ENCODE results near the gene TMEM221.
"Not testable (repeated sequence)": the region's sequence is repeated elsewhere in the genome, so short reads cannot be mapped to it uniquely, and the experiment has no call there.

TMEM221 gene

DNA sequence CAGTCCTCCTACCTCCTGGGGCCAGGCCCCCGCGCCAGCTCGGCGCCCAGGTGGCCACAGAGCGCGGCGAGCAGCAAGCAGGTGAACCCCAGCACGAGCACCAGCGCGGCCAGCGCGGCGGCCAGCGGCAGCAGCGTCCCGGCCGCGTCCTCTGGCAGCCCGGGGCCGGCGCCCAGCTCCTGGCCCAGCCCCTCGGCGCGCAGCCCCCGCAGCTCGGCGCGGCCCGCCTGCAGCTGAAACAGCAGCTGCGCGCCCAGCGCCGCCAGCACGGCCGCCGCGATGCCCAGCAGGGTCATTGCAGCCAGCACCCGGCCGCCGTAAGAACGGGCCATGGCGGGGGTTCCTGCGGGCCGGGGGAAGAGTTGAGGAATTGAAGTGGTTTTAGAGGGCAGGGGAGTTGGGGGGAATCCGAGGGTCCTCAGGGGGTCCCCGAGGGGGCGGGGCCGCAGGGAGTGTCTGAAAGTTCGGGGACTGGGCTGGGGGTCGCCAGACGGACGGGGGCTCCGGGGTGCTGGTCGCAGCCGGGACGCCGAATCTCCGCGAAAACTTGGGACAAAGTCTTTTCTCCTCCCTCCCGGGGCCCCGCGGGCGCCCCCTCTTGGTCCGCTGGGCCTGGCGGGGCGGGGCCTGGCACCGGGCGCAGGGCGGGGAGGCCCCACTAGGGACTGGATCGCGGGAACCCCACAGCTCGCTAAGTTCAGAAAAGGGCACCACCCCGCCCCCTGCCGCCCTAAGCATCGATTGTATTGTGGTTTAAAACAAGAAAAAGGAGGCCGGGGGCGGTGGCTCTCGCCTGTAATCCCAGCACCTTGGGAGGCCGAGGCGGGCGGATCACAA lies at the start of gene TMEM221:
TSS of gene TMEM221 (minus strand) at position 538 of the 837 bp plus-strand sequence. CDS start at position 332, 206 bp downstream.
- DNase-seq: peak in 2 of 4 experiments; percentile 23 to 56

DNA sequence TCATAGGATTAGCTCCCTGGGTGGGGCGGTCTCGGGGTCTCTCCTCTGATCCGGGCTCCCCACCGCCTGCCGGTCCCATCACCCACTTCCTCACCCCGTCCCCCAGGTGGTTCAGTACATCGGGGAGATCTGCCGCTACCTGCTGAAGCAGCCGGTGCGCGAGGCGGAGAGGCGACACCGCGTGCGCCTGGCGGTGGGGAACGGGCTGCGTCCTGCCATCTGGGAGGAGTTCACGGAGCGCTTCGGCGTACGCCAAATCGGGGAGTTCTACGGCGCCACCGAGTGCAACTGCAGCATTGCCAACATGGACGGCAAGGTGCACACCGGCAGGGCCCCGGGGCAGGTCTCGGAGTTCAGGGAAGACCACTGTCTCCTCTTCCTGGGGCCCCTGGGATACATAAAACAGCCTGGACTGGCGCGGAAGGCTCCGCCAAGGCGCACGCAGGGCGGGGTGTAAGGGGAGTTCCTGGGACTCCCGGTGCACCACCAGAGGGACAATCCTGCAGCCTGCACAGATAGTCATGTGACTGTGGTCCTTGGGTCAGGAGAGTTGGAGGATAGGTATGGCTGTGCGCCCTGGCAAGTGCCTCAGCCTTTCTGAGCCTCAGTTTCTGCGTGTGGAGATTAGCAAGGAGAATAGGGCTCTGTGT lies 48.8 kb upstream of the TMEM221 start:
- no peak for DNase-seq

DNA sequence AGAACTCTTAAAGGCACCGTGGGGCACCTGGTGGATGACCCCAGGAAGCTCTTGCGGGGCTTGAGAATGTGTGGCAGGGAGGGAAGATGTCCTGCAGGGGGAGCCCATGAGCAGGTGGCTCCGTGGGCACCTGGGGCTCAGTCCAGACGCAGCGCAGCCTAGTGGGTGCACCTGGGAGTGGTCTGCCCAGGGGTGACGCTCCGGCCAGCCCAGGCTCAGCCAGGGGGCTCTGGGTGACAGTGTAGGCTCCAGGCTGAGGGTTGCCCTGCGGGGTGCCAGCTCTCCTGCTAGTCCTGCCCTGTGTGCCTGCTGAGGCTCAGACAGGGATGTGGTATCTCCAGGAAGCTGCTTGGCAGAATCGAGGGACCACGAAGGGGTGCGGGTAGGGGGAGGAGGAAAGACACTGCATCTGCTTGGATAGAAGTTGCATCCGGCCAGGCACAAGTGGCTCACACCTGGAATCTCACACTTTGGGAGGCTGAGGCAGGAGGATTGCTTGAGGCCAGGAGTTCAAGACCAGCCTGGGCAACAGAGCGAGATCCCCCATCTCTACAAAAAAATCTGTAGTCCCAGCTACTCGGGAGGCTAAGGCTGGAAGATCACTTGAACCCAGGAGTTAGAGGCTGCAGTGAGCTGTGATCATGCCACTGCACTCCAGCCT lies 48.0 kb upstream of the TMEM221 start:
- peak; percentile 53 to 68 (median 67) for DNase-seq

DNA sequence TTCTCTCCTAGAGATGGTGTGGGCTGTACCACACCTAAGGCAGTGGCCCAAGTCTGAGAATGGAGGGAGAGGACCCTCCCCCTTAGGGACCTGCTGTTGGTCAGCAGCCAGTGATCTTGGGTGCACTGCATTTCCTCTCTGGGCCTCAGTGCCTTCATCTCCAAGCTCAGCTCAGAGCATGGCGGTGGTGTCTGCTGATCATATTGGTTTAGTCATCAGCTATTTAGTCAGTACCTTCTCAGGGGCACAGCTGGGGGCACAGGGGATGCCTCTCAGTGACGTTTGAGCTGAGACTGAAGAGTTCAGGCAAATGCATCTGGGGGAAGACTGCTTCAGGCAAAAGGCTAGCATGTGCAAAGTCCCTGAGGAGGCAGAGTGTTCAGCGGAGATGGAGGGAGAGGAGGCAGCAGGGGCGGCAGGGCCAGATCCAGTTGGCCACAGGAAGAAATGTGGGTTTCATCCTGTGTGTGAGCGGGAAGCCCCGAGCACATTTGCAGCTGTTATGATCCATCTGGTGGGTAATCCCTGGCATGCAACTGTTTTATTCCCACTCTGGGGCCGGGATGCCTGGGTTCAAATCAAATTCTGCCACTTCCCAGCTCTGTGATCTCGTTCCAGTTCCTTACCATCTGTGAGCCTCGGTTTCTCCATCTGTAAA lies 47.3 kb upstream of the TMEM221 start:
- DNase-seq: no peak

DNA sequence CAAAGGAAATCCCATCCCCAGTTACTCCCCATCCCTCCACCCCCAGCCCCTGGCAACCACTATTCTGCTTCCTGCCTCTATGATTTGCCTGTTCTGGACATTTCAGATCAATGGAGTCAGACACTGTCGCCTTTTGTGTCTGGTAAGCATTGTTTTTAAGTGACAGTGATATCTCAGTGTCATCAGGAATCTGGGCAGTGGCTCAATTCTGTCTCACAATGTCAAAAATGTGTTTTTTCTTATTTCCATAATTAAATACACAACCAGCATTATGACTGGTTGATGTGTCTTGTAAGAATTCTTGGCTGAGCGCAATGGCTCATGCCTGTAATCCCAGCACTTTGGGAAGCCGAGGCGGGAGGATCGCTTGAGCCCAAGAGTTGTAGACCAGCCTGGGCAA lies 42.8 kb upstream of the TMEM221 start:
- no peak for DNase-seq

DNA sequence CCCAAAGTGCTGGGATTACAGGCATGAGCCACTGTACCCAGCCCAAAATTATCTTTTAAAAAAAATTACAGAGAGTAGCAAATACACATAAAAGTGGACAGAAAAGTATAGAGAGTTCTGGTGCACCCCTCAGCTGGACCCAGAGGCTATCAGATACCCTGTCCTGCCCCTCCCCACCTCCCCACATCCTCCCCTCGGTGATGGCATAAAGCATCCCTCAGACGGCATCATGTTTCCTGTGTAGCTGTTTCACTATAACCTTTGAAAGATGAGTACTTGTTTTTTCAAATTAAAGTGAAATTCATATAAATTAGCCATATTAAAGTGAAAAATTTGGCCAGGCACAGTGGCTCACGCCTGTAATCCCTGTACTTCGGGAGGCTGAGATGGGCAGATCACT lies 41.9 kb upstream of the TMEM221 start:
- DNase-seq: peak in 1 of 4 experiments; percentile 23

DNA sequence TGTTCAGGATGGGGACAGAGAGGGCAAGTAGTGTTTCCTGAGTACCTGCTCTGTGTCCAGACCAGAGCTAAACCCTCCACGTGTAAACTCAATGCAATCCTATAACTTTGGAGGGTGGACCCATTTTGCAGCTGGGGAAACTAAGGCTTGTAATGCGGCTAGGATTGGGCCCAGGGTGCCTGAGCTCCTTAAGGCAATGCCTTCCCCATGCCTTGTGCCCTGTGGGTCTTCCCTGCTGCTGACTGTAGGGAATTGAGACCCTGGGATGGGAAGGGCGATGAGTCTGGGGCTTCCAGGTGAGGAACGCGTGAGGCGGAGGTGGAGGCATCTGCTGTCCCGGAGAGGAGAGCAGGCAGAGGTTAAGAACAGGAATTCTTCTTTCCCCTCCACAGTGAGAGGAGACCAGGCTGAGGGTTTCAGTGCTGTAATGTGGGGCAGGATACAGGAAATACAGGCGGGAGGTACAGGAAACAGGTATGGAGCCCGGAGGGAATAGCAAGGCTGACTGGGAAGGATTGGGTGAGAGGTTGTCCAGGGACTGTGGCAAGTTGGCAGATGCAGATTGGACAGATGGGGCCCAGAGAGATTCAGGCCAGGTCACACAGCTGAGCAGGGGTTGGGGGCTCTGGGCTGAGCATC lies 41.0 kb upstream of the TMEM221 start:
- no peak for DNase-seq

DNA sequence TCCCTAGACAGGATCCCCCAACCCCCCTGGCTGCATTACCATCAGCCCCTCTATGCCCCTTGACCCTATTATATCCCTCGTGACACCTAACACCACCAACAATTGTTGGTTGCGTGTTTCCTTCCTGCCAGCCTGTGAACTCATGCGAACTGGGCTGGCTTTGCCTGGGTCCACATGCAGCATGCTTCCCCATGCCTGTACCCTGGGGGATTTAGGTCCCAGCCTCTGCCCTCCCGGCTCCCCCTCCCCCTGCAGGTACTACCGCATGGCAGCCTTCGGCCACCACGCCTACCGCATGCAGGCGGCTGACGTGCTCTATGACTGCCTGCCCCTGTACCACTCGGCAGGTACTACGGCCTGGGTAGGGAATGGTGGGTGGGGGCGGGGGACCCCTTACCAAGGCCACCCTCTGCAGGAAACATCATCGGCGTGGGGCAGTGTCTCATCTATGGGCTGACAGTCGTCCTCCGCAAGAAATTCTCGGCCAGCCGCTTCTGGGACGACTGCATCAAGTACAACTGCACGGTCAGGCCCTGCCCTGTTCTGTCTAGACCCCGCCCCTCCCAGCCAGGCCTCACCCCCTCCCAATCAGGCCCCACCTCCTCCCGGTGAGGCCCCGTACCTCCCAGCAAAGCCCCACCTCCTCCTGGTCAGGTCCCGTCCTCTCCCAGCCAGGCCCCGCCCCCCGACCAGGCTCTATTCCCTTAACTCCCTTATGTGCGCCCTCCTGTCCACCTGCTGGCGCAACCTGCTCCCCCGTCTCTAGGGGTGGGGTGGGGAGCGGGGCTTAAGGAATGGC lies 40.3 kb upstream of the TMEM221 start:
- DNase-seq: peak in 3 of 4 experiments; percentile 24 to 59 (median 40)

DNA sequence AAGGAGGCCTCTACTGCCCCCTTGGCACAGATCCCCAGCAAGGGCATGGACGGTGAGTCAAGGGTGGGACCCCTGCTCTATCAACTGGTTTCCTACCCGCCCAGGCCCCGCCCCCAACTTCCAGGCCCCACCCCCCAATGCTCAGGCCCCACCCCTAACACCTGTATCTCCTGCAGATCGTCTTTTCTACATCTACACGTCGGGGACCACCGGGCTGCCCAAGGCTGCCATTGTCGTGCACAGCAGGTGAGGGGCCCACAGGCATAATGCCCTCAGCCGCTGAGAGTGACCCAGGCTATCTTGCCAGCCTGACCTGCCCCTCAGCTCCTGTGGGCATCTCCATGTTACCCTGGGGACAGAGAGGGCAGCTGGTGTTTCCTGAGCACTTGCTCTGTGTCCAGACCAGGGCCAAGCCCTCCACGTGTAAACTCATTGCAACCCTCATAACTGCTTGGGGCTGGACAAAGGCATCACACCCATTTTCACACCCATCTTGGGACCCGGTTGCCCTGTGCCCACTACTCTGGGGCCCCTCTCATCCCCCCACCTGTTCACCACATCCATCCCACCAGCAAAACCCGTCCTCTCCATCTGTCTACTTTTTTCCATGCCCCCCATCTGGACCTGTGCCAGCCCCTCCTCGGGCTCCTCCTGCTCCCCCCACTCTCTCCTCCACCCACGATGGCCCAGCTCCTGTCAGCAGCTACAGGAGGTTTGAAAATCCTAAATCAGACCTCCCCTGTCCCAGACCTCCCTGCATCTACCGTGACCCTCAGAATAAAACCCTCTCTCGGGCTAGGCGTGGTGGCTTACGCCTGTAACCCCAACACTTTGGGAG lies 39.0 kb upstream of the TMEM221 start:
- no peak for DNase-seq

DNA sequence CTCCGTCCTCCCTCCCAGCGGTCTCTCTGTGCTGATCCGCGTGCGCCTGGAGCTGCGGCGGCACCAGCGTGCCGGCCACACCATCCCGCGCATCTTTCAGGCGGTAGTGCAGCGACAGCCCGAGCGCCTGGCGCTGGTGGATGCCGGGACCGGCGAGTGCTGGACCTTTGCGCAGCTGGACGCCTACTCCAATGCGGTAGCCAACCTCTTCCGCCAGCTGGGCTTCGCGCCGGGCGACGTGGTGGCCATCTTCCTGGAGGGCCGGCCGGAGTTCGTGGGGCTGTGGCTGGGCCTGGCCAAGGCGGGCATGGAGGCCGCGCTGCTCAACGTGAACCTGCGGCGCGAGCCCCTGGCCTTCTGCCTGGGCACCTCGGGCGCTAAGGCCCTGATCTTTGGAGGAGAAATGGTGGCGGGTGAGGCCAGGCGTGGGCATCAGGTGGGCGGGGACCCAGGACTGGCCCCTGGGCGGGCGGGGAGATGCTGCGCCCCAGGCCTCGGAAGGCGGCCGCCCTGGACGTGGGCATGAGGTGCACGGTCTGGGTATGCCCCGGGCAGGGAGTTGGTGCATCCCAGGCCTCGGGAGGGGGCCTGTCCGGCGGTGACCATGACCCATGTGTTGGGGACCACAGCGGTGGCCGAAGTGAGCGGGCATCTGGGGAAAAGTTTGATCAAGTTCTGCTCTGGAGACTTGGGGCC lies 38.2 kb upstream of the TMEM221 start:
- no peak for DNase-seq

DNA sequence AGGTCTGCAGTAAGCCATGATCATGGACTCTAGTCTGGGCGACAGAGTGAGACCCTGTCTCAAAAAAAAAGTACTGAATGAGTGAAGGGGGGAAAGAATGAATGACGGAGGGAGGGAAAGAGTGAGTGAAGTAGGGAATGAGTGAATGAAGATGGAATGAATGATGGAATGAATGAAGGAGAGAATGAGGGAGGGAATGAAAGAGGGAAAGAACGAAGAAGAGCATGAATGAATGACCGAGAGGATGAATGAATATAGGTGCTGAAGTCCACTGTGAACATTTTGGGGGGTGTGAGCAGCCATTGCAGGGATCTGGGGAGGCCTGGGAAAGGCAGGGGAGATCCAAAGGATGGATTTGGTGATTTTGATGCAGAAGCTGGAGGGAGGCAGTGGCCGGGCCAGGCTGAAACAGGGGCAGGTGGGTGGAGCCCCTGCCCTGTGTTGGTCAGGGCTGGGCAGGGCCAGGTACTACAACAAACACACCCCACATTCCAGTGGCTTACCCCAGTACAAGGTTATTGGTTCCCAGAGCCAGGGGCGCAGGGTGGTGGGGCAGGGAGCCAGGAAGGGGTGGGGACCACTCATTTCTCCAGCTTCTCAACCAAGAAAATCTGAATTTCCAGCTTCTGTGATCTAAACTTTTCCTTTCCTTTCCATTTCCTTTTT lies 36.2 kb upstream of the TMEM221 start:
- no peak for DNase-seq

DNA sequence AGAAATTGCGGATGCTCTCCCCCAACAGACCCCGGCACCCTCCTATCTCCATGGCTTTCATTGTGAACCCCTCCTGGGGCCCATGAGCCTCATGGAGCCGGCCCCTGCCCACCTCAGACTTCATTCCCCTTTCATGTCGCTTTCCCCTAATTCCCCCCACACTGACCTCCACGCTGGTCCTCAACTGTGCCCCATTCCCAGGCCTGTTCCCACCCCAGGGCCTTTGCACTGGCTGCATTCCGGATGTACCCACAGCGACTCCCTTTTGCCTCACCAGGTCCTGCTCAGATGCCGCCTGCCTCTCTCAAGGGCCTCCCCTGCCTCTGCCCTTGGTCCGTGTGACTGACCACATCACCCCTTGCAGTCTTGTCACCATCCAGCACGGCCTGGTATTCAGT lies 35.1 kb upstream of the TMEM221 start:
- DNase-seq: no peak

DNA sequence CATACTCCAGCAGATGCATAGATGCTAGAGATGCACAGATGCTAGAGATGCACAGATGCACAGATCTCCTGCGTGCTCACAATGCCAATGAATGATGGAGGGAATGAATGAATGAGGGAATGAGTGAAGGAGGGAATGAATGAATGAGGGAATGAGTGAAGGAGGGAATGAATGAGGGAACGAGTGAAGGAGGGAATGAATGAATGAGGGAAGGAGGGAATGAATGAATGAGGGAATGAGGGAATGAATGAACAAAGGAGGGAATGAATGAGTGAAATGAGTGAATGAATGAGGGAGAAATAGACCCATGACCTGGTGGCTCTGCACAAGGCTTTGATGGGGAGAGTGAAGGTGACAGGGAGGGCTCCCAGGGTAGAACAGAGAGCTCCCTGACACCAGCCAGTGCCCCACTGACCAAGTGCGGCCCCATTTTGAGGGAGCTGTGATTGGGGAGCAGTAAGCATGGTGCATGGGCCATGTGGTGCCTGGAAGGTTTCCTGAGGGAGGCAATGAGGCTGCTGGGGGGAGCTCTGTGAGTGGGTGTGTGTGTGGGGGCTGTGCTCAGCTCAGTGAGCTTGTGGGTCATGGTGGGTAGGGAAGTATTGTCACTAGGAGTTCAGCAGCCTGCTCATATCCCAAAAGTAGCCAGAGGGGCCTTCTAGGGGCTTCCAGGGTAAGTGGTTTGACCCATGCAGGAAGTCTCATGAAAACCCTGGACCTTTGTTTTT lies 34.6 kb upstream of the TMEM221 start:
- DNase-seq: no peak

DNA sequence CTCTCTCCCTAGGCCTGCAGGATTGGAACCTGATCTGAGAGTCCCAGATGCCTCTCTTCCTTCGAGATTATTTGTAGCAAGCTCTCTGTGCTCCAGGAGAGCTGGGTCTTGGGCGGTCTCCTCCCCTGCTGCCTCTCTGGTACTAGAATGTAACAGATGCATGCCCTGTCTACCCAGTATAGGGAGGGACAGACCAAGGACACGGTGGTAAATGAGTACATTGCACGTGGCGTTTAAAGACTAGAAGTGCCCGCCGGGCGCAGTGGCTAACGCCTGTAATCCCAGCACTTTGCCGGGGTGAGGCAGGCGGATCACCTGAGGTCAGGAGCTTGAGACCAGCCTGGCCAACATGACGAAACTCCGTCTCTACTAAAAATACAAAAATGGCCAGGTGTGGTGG lies 33.5 kb upstream of the TMEM221 start:
- DNase-seq: no peak

DNA sequence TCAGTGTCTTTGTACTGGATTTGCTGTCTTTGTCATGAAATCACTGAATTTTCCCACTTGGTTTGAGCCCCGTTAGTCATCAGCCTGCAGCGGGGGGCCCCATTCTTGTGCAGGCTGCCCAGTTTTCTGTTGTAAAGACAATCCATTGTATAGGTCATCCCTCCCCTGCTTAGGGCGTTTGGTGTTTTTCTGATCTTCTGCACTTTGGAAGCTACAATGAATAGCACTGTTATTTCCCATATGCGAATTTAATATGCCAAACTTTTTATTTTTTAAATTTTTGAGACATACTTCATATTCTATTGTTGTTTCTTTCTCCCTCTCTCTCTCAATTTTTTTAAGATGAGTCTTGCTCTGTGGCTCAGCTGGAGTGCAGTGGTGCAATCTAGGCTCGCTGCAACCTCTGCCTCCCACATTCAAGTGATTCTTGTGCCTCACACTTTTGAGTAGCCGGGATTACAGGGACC lies 30.9 kb upstream of the TMEM221 start:
- DNase-seq: no peak

DNA sequence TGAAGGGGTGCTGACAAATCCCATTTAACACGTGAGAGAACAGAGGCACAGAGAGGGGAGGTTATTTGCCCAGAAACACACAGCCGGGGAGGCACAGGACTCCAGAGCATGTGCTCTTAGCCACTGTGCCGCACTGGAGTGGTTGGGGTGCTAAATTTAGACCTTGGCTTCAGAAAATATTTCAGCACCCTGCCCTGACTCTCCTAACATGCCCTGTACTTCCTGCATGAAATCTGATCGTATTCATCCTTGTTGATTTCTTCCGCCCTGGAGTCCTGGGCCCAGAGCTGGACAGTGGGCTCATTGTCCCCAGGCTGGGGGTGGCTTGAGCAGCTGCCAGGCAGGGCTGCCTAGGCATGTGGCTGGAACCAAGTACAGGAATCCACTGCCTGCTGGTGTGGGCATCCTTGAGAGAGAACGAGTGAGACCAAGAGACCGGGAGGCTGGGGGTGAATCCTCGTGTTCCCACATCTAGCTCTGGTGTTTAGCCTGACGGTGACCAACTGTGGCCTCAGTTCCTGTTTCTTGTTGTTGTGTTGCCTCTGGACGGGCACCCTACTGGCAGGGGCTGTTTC lies 27.2 kb upstream of the TMEM221 start:
- no peak for DNase-seq

DNA sequence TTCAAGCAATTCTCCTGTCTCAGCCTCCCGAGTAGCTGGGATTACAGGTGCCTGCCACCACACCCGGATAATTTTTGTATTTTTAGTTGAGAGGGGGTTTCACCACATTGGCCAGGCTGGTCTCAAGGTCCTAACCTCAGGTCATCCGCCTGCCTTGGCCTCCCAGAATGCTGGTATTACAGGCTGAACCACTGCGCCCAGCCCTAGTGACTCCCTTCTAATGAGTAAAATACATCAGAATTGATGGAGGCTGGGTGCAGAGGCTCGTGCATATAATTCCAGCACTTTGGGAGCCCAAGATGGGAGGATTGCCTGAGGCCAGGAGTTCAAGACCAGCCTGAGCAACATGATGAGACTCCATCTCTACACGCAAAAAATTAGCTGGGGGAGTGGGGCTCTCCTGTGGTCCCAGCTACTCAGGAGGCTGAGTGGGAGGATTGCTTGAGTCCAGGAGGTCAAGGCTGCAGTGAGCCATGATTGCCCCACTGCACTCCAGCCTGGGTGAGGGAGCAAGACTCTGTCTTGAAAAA lies 26.6 kb upstream of the TMEM221 start:
- not testable (repeated sequence) for DNase-seq

DNA sequence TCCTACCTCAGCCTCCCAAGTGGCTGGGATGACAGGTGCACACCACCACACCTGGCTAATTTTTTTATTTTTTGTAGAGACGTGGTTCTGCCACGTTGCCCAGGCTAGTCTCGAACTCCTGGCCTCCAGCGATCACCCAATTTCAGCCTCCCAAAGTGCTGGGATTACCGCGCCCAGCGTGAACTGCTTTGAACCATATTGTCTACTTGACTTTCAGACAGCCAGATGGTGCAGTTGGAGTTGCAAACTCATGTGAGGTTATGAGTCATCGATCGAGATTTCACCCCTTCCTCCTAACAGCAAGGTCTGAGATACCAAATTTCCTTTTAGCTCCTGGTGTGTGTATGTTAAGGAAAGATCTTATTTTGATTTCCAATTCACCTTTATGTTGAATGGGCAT lies 24.6 kb upstream of the TMEM221 start:
- DNase-seq: no peak

Measured in activated naive CD4-positive, alpha-beta T cell (primary cell).